ENCODE data around the gene TARS2.

Gene TARS2, protein sequence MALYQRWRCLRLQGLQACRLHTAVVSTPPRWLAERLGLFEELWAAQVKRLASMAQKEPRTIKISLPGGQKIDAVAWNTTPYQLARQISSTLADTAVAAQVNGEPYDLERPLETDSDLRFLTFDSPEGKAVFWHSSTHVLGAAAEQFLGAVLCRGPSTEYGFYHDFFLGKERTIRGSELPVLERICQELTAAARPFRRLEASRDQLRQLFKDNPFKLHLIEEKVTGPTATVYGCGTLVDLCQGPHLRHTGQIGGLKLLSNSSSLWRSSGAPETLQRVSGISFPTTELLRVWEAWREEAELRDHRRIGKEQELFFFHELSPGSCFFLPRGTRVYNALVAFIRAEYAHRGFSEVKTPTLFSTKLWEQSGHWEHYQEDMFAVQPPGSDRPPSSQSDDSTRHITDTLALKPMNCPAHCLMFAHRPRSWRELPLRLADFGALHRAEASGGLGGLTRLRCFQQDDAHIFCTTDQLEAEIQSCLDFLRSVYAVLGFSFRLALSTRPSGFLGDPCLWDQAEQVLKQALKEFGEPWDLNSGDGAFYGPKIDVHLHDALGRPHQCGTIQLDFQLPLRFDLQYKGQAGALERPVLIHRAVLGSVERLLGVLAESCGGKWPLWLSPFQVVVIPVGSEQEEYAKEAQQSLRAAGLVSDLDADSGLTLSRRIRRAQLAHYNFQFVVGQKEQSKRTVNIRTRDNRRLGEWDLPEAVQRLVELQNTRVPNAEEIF

DNA sequence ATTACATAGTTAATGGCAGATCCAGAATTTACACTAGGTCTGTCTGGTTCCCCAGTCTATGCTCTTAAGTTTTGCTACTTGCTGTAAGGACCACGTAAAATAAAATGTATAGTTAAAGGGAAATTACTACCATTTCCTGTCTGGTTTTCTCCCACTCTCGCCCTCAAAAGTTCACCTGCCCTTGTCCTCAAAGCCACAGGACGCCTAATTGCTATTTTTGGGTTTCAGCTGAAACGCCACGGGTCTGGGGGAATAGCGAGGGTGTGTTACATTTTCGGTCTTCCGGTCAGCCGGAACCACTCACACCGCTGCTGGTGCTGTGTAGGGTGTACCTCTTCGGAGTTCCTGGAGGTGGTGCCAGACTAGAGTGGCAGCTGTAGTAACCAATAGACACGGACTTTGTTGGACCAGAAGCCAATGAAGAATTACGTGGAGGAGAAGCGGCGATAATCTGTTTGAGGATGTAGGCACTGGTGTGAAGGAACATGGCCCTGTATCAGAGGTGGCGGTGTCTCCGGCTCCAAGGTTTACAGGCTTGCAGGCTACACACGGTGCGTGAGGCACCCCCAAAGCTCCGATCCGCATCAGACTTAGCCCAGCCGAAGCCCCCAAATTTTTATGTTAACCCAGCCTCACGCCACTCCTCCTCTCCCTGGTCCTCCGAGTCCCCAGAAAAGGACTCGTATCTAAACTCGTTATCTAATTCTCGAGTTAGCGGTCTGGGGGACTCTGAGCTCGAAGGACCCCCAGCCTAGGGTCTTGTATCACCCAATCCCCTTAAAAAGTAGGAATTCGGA, at the start of gene TARS2:
Gene TARS2 (plus strand): TSS at position 454 of the 797 bp plus-strand sequence. CDS start 32 bp downstream, at position 486.
- DNase-seq (ENCODE audit: low read depth in 2 of 3, low spot score in 1 of 3): peak; percentile 90 to 100 (median 95)

- DNase-seq (ENCODE audit: low read depth in 2 of 3, low spot score in 1 of 3): no peak
Measured at GRCh38 chr1:150441121-150441520, 46.1 kb upstream of the TARS2 start.

DNA sequence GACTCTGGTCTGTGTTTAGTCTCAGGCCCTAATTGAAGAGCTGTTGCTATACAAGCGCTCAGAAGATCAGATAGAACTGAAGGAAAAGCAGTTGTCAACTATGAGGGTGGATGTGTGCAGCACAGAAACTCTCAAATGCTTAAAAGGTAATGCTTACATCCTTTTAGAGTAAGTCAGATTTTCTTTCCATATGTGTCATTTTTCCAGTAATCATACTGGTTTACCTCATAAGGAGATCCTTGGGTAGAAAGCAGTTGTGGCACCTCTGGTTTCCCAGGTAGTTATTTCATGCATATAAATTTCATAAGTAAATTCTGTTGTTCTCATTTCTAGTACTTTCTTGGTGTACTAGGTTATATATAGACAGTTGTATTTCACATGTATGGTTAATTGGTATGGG, 43.0 kb upstream of the TARS2 start:
- DNase-seq (ENCODE audit: low read depth in 2 of 3, low spot score in 1 of 3): no peak

DNA sequence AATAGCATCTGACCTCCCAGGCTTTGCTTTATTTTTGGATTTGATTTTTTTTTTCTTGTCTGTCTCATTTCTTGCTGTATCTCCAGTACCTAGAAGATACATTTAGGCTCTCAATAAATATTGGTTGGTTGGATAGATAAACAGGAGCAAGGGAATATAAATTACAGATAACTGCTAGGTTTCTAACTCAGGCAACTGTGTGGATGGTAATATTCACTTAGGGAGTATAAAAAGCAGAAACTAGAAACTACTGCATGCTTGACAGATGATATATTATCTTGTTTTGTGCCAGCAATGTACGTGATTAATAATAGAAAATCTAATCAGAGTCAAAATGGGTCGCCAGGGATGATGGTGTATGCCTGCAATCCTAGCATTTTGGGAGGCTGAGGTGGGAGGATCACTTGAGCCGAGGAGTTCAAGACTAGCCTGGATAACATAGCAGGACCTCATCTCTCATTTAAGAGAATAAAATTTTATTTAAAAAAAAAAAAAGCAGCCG, 31.0 kb upstream of the TARS2 start:
- no peak for DNase-seq (ENCODE audit: low read depth in 2 of 3, low spot score in 1 of 3)

GRCh38 chr1:150464422-150464826, 22.8 kb upstream of the TARS2 start:
- DNase-seq (ENCODE audit: low read depth in 2 of 3, low spot score in 1 of 3): peak; percentile 48 to 79 (median 52)

DNA sequence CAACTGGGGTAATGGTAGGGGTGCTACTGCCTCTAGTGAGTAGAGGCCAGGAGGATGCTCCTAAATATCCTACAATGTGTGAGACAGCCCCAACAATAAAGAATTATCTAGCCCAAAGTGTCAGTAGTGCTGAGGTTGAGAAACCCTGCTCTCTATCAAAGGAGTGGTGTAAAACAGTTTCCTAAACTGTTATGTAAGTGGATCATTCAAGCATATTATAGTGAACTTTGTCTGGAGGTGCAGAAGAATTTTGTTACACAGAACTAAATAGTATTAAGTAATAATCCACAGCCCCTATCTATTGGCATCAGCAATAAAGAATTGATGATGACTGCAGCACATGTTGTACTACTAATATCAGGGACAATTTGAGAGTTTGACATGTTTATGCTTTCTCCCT, 20.3 kb upstream of the TARS2 start:
- no peak for DNase-seq (ENCODE audit: low read depth in 2 of 3, low spot score in 1 of 3)

GRCh38 chr1:150469291-150469690, 17.9 kb upstream of the TARS2 start:
- no peak for DNase-seq (ENCODE audit: low read depth in 2 of 3, low spot score in 1 of 3)

- DNase-seq (ENCODE audit: low read depth in 2 of 3, low spot score in 1 of 3): no peak
Measured at GRCh38 chr1:150472601-150473200, 14.5 kb upstream of the TARS2 start.

DNA sequence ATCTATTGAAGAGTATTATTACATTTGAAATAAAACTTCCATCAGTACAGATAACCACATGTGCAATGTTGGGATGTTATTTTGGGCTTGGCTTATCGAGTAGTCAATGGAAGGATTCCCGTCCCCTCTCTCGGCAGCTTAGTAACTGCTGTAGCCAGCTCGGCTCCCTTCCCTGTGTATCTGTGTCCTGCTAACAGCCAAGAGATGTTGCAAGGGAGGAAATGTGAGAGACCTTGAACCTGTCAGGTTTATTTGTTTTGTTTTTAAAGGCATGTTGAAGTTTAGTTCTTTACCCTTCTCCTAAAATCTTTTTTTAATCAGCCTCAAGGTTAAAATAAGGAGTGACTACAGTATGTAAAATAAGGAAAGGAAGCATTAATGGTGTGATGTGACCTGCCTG, 13.6 kb upstream of the TARS2 start:
- no peak for DNase-seq (ENCODE audit: low read depth in 2 of 3, low spot score in 1 of 3)

DNA sequence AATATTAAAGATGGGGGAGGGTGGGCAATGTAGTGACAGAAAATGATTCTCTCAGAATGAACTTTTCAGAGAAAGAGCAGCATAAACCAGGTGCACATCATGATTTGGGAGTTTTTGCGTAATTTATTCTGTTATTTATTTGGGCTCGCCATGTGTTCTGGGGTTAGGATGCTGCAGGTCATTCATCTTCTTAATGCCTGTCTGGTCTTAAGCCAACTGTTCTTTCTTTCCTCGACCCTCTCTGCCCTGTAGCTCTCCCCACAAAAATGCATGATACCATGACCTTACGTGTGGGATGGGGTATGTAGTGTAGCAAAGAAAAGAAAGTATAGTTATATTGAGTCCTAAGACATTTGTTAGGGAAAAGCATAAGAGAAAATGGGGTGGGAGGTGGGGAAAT, 12.3 kb upstream of the TARS2 start:
- no peak for DNase-seq (ENCODE audit: low read depth in 2 of 3, low spot score in 1 of 3)

GRCh38 chr1:150476754-150477153, 10.5 kb upstream of the TARS2 start:
- no peak for DNase-seq (ENCODE audit: low read depth in 2 of 3, low spot score in 1 of 3)

GRCh38 chr1:150477320-150477719, 9.9 kb upstream of the TARS2 start:
- no peak for DNase-seq (ENCODE audit: low read depth in 2 of 3, low spot score in 1 of 3)

- DNase-seq (ENCODE audit: low read depth in 2 of 3, low spot score in 1 of 3): no peak
Measured at GRCh38 chr1:150477733-150478132, 9.5 kb upstream of the TARS2 start.

DNA sequence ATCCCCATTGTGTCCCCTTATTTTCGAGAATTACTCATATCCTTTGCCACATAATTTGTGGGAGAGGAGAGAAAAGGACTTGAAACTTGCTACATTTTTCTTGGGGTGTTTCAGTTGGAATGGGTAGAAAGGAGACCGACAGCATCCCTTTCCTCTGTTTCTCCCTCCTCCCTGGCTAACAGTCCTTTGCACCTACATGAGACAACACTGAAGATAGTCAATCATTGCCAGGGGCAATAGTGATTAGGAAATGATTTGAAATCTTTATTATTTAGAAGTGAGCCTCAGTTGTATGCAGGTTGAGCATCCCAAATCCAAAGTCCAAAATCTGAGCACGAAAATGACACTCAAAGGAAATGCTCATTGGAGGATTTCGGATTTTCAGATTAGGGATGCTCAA, 7.8 kb upstream of the TARS2 start:
- no peak for DNase-seq (ENCODE audit: low read depth in 2 of 3, low spot score in 1 of 3)

- DNase-seq (ENCODE audit: low read depth in 2 of 3, low spot score in 1 of 3): no peak
Measured at GRCh38 chr1:150479927-150480352, 7.3 kb upstream of the TARS2 start.

- no peak for DNase-seq (ENCODE audit: low read depth in 2 of 3, low spot score in 1 of 3)
Measured at GRCh38 chr1:150484431-150484830, 2.8 kb upstream of the TARS2 start.

DNA sequence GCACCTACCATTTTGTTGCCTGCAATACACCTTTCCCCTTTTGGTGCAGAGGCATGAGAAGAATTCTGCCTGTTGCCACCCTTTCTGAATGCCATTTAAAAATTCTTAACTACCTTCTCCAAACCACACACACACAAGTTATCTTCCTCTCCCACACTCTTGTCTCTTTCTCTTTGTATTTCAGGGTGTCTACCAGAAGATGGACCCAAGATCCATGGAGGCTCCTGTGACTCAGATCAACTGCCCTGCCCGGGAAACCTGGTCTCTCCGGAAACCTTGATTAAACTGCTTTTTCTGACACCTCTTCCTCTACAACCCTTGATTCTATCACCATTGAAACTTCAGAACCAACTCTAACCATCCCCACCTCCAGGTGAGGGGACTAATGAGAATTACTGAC, 2.4 kb upstream of the TARS2 start:
- DNase-seq (ENCODE audit: low read depth in 2 of 3, low spot score in 1 of 3): no peak

GRCh38 chr1:150487763-150488115, 520 bp downstream of the TARS2 start:
- DNase-seq (ENCODE audit: low read depth in 2 of 3, low spot score in 1 of 3): no peak

DNA sequence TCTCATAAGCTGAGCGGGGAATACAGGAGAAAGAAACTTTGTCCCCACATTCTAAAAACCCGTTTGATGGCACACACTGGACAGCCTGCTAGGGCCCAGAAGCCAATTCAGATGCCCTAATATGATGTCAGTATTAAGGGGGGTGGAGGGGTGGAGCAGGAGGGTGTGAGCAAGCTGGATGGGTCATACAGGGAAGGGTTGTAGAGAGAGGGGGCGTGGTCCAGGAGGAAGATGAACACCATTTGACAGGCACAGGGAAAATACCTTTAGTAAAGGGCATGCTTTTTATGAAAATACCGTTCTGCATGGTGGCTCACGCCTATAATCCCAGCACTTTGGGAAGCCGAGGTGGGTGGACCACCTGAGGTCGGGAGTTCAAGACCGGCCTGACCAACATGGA, 6.0 kb downstream of the TARS2 start:
- DNase-seq (ENCODE audit: low read depth in 2 of 3, low spot score in 1 of 3): no peak

DNA sequence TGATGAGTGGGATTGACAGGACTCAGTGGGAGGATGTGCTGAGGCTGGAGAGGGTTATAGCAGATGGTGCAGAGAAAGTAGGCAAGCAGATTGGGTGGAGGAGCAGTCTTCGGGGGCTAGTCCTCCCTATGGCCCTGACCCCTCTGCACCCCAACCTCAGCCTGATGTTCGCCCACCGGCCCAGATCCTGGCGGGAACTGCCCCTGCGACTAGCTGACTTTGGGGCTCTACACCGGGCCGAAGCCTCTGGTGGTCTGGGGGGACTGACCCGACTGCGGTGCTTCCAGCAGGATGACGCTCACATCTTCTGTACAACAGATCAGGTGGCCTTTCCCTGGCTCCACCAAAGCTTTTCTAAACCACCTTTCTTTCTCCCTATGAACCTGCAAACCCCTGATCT, 11.1 kb downstream of the TARS2 start:
- no peak for DNase-seq (ENCODE audit: low read depth in 2 of 3, low spot score in 1 of 3)

DNA sequence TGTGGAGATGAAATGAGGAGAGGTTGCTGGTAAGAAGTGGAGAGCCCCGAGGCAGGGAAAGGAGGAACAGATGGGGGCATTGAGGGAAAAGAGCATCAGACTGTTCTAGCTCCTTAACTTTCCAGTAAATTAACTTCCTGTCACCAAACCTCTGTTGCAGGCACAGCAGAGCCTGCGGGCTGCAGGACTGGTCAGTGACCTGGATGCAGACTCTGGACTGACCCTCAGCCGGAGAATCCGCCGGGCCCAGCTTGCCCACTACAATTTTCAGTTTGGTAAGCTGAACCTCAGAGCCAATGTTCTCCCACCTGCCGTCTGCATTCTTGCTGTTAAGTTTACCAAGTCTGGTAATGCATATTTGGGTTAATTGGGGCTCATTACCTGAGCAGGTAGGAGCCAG, 18.2 kb downstream of the TARS2 start:
- no peak for DNase-seq (ENCODE audit: low read depth in 2 of 3, low spot score in 1 of 3)
